Astrocyte (in vitro differentiated cells and primary cell): ENCODE data around the gene CNOT3.

Source experiments
- EZH2 ChIP-seq: IDR thresholded peaks from 2 replicates; pipeline ENCODE4 v1.6.1; 2012; ENCODE audit warnings: mild to moderate bottlenecking, low read length, inconsistent platforms; ENCODE audit not compliant: insufficient read depth
- TF ChIP-seq, protein P1 (sequence below): IDR thresholded peaks from 2 replicates; pipeline ENCODE4 v1.5.1; 2011; ENCODE audit warnings: low read depth, mild to moderate bottlenecking, inconsistent platforms, low read length, moderate library complexity; ENCODE audit not compliant: insufficient read depth

DNA sequence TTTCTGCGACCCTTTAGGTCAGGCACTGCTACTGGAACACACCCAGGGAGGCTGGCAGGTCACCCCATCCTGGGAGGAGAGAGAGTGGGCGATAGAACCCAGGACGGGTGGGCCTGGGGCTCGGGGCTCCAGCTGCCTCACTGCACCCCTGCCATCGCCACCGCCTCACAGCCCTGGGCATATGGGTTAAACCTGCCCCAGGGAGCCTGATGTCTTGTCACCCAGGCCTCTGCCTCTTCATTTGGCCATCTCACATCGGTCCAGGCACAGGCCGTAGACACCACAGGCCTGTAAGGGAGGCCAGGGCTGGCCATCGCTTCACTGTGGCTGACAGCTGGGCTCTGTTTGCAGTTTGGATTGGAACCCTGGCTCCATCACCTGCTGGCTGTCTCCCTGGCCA is 11.8 kb upstream of the CNOT3 start:
- no peak for TF ChIP-seq EZH2
- TF ChIP-seq, protein P1, sequence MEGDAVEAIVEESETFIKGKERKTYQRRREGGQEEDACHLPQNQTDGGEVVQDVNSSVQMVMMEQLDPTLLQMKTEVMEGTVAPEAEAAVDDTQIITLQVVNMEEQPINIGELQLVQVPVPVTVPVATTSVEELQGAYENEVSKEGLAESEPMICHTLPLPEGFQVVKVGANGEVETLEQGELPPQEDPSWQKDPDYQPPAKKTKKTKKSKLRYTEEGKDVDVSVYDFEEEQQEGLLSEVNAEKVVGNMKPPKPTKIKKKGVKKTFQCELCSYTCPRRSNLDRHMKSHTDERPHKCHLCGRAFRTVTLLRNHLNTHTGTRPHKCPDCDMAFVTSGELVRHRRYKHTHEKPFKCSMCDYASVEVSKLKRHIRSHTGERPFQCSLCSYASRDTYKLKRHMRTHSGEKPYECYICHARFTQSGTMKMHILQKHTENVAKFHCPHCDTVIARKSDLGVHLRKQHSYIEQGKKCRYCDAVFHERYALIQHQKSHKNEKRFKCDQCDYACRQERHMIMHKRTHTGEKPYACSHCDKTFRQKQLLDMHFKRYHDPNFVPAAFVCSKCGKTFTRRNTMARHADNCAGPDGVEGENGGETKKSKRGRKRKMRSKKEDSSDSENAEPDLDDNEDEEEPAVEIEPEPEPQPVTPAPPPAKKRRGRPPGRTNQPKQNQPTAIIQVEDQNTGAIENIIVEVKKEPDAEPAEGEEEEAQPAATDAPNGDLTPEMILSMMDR, result no peak
